Glutamatergic neuron (in vitro differentiated cells): ENCODE results near the gene GPR31. TPM values are rescaled to one million over a fixed set of nuclear protein-coding genes. Genes with fewer than 3 reads are reported as not detected.

ENCODE experiments used
- DNase-seq: peaks from one replicate; pipeline ENCODE4 v3.0.0; 2022
- H3K27ac Mint-ChIP-seq: one replicate; pipeline ENCODE4 v1.8.0; 2020; ENCODE audit warnings: mild to moderate bottlenecking, mixed read lengths, inconsistent platforms; ENCODE audit not compliant: unreplicated experiment
- H3K27me3 Mint-ChIP-seq: one replicate; pipeline ENCODE4 v1.8.0; 2020; ENCODE audit warnings: mild to moderate bottlenecking, moderate library complexity, mixed read lengths, inconsistent platforms; ENCODE audit not compliant: unreplicated experiment
- H3K36me3 Mint-ChIP-seq: one replicate; pipeline ENCODE4 v1.8.0; 2020; ENCODE audit warnings: mild to moderate bottlenecking, mixed read lengths, inconsistent platforms; ENCODE audit not compliant: unreplicated experiment
- H3K4me1 Mint-ChIP-seq: one replicate; pipeline ENCODE4 v1.8.0; 2020; ENCODE audit warnings: mild to moderate bottlenecking, low read depth, mixed read lengths, inconsistent platforms; ENCODE audit not compliant: unreplicated experiment
- H3K4me3 Mint-ChIP-seq: one replicate; pipeline ENCODE4 v1.8.0; 2020; ENCODE audit warnings: mild to moderate bottlenecking, mixed read lengths, inconsistent platforms; ENCODE audit not compliant: unreplicated experiment
- H3K9me3 Mint-ChIP-seq: one replicate; pipeline ENCODE4 v1.8.0; 2020; ENCODE audit warnings: mild to moderate bottlenecking, moderate library complexity, mixed read lengths, inconsistent platforms; ENCODE audit not compliant: unreplicated experiment
- CTCF ChIP-seq: fragments of 200-600 bp; sonication (generic); IDR thresholded peaks from one replicate; pipeline ENCODE4 v1.5.0; 2021; ENCODE audit not compliant: partially characterized antibody, unreplicated experiment
- total RNA-seq: library from RNA; stranded (reverse); fragmentation: NEBNext Ultra II Directional; extraction: Animal tissue kit (Norgen Biotek cat#: 25700); gene quantifications from one replicate; pipeline ENCODE4 v1.2.1, GENCODE V29; 2021; ENCODE audit not compliant: unreplicated experiment

Gene GPR31
- total RNA-seq, 1 donor from 2014 or later: not detected

DNA sequence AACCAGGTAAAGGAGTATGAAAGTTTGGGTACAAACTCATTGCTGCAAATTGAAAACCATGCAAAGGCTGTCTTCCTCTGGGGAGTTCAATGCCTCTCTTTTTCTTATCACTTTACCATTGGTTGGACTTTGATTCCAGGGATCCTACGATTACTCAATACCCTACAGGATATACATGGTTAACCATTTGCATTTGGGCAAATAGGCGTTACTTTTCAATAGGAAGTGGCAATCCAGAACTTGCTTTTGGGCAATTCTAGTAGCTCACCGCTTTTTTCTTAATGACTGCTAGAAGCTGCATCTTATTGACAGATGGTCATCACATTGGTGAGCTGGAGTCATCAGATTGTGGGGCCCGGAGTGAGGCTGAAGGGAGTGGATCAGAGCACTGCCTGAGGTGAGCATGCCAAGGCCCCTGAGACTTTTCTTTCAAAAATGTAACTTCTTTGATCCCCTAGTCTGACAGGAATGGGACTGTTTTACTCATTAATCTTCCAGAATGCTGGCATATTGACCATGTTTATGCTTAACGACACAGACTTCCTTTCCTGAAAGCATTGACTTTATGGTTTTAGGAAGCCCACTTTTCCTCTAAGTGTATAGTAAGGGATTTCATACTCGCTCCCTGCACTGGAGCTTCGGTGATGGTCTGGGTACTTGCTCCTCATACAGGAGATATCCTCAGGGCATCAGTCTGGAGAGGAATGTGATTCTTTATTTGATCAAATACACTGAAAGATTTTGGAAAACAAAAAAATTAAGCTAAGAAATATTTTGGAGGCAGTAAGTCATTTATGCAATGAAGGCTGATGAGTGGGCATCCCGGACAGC is 34.7 kb downstream of the GPR31 start, which contains the start of gene CCR6:
CCR6 (plus strand) TSS at position 270 of the 831 bp plus-strand sequence. CDS start 13,039 bp downstream, outside the sequence.
- no peak for DNase-seq
- Mint-ChIP-seq H3K4me3 (no peak within 1 kb of the TSS), H3K9me3 (peaks cover 3% of the 10 kb centered on the region), H3K27ac (no peak within 1 kb of the TSS), H3K27me3 (peaks cover 1% of the 10 kb centered on the region), H3K4me1 (peaks cover 3% of the 10 kb centered on the region), H3K36me3 (no peaks in the 10 kb centered on the region)
- no peak for TF ChIP-seq CTCF

DNA sequence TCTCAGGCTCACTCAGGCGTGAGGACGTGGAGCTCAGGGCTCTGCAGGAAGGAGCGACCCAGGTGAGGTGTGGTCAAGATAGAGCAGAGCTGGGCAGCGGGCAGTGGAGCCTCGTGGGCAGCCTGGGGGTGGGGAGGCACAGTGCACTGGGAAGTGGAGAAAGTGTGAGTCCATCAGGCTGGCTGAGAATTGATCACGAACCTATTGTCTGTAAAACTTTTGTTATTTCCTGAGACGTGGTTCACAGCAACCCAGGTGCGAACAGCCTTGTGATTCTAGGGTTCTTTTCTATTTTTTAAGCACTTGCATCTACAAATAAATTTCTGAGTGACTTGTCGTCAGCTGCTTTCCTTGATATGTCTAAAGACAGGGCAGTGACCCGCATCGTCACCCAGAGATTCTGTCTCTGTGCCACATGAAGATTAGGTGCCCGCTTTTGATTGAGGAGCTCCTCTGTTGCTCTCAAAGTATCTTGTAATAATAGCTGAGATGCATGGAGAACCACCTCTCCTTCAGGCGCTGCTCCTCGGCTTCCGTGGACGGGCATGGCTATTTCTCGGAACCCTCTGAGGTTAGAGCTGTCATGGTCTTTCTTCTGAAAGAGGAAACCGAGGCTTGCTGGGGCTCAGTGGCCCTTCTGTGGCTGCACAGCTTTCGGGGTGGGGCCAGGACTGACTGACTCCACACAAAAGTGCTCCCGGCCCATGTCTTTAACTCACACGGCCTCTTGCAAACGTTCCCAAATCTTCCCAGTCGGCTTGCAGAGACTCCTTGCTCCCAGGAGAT is 35.5 kb downstream of the GPR31 start:
- no peaks in the 10 kb centered on the region for H3K36me3 Mint-ChIP-seq
- peaks cover 3% of the 10 kb centered on the region for H3K4me1 Mint-ChIP-seq
- no peak for TF ChIP-seq CTCF
- no peak overlapping the region for H3K27ac Mint-ChIP-seq
- DNase-seq: no peak
- H3K4me3 Mint-ChIP-seq: no peak overlapping the region
- peaks cover 3% of the 10 kb centered on the region for H3K9me3 Mint-ChIP-seq
- peaks cover 2% of the 10 kb centered on the region for H3K27me3 Mint-ChIP-seq

- no peak overlapping the region for H3K4me3 Mint-ChIP-seq
- H3K4me1 Mint-ChIP-seq: peaks cover 3% of the 10 kb centered on the region
- DNase-seq: no peak
- no peak for TF ChIP-seq CTCF
- peaks cover 2% of the 10 kb centered on the region for H3K27me3 Mint-ChIP-seq
- H3K36me3 Mint-ChIP-seq: no peaks in the 10 kb centered on the region
- H3K9me3 Mint-ChIP-seq: peaks cover 3% of the 10 kb centered on the region
- no peak overlapping the region for H3K27ac Mint-ChIP-seq
Measured at GRCh38 chr6:167121335-167121841, 36.4 kb downstream of the GPR31 start.

- Mint-ChIP-seq H3K4me1 (peaks cover 4% of the 10 kb centered on the region), H3K27ac (no peak overlapping the region), H3K4me3 (no peak overlapping the region), H3K36me3 (no peaks in the 10 kb centered on the region), H3K27me3 (peaks cover 2% of the 10 kb centered on the region), H3K9me3 (peaks cover 3% of the 10 kb centered on the region)
- no peak for TF ChIP-seq CTCF
- DNase-seq: no peak
Measured at GRCh38 chr6:167120583-167120903, 37.2 kb downstream of the GPR31 start.
